Measurements from ENCODE around the gene METTL8. TPM values are rescaled to one million over a fixed set of nuclear protein-coding genes. Genes with fewer than 3 reads are reported as not detected.

METTL8 gene
- total and polyA plus RNA-seq, 2 experiments from 2014 or later: 60.9 to 64.3 TPM

DNA sequence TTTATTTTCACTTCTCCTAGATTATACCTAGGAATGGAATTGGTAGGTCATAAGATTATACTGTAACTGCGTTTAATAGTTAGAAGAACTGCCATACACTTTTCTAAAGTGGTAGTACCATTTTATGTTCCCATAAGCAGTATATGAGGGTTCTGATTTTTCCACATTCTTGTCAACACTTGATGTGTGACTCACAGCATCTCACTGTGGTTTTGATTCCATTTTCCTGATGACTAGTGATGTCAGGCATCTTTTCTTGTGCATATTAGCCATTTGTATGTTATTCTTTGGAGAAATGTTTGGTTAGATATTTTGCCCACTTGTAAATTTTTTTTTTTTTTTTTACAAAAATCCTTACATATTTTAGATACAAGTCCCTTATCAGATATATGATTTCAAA is 2.5 kb upstream of the METTL8 start:
- no peak for TF ChIP-seq CREB1 (CRISPR knock-in tag; IDR thresholded peaks at IDR 0.05; ENCODE audit: low read depth)
- TF ChIP-seq, protein P1, sequence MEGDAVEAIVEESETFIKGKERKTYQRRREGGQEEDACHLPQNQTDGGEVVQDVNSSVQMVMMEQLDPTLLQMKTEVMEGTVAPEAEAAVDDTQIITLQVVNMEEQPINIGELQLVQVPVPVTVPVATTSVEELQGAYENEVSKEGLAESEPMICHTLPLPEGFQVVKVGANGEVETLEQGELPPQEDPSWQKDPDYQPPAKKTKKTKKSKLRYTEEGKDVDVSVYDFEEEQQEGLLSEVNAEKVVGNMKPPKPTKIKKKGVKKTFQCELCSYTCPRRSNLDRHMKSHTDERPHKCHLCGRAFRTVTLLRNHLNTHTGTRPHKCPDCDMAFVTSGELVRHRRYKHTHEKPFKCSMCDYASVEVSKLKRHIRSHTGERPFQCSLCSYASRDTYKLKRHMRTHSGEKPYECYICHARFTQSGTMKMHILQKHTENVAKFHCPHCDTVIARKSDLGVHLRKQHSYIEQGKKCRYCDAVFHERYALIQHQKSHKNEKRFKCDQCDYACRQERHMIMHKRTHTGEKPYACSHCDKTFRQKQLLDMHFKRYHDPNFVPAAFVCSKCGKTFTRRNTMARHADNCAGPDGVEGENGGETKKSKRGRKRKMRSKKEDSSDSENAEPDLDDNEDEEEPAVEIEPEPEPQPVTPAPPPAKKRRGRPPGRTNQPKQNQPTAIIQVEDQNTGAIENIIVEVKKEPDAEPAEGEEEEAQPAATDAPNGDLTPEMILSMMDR (conservative IDR thresholded peaks at IDR 0.05; ENCODE audit: low read depth in 2 of 2): no peak
- TF ChIP-seq, protein P2, sequence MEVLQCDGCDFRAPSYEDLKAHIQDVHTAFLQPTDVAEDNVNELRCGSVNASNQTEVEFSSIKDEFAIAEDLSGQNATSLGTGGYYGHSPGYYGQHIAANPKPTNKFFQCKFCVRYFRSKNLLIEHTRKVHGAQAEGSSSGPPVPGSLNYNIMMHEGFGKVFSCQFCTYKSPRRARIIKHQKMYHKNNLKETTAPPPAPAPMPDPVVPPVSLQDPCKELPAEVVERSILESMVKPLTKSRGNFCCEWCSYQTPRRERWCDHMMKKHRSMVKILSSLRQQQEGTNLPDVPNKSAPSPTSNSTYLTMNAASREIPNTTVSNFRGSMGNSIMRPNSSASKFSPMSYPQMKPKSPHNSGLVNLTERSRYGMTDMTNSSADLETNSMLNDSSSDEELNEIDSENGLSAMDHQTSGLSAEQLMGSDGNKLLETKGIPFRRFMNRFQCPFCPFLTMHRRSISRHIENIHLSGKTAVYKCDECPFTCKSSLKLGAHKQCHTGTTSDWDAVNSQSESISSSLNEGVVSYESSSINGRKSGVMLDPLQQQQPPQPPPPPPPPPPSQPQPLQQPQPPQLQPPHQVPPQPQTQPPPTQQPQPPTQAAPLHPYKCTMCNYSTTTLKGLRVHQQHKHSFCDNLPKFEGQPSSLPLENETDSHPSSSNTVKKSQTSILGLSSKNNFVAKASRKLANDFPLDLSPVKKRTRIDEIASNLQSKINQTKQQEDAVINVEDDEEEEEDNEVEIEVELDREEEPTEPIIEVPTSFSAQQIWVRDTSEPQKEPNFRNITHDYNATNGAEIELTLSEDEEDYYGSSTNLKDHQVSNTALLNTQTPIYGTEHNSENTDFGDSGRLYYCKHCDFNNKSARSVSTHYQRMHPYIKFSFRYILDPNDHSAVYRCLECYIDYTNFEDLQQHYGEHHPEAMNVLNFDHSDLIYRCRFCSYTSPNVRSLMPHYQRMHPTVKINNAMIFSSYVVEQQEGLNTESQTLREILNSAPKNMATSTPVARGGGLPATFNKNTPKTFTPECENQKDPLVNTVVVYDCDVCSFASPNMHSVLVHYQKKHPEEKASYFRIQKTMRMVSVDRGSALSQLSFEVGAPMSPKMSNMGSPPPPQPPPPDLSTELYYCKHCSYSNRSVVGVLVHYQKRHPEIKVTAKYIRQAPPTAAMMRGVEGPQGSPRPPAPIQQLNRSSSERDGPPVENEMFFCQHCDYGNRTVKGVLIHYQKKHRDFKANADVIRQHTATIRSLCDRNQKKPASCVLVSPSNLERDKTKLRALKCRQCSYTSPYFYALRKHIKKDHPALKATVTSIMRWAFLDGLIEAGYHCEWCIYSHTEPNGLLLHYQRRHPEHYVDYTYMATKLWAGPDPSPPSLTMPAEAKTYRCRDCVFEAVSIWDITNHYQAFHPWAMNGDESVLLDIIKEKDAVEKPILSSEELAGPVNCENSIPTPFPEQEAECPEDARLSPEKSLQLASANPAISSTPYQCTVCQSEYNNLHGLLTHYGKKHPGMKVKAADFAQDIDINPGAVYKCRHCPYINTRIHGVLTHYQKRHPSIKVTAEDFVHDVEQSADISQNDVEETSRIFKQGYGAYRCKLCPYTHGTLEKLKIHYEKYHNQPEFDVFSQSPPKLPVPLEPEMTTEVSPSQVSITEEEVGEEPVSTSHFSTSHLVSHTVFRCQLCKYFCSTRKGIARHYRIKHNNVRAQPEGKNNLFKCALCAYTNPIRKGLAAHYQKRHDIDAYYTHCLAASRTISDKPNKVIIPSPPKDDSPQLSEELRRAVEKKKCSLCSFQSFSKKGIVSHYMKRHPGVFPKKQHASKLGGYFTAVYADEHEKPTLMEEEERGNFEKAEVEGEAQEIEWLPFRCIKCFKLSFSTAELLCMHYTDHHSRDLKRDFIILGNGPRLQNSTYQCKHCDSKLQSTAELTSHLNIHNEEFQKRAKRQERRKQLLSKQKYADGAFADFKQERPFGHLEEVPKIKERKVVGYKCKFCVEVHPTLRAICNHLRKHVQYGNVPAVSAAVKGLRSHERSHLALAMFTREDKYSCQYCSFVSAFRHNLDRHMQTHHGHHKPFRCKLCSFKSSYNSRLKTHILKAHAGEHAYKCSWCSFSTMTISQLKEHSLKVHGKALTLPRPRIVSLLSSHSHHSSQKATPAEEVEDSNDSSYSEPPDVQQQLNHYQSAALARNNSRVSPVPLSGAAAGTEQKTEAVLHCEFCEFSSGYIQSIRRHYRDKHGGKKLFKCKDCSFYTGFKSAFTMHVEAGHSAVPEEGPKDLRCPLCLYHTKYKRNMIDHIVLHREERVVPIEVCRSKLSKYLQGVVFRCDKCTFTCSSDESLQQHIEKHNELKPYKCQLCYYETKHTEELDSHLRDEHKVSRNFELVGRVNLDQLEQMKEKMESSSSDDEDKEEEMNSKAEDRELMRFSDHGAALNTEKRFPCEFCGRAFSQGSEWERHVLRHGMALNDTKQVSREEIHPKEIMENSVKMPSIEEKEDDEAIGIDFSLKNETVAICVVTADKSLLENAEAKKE (CRISPR knock-in tag; IDR thresholded peaks at IDR 0.05): no peak
- TF ChIP-seq ZNF114 (CRISPR knock-in tag; IDR thresholded peaks at IDR 0.05): no peak
- TF ChIP-seq NANOG (IDR thresholded peaks at IDR 0.05; ENCODE audit: borderline replicate concordance): no peak
- no peak for TF ChIP-seq JUNB (IDR thresholded peaks at IDR 0.05; ENCODE audit: unreplicated experiment)
- no peak for TF ChIP-seq EZH2phosphoT487 (IDR thresholded peaks at IDR 0.05; ENCODE audit: unreplicated experiment)
- peaks cover 84% of the 10 kb centered on the region for H3K36me3 Mint-ChIP-seq (ENCODE audit: low read depth)
- peaks cover 32% of the 10 kb centered on the region for H3K36me3 ChIP-seq (ENCODE audit: insufficient read depth)
- H3K27me3 Mint-ChIP-seq (ENCODE audit: insufficient read depth, low read depth, poor library complexity): peaks cover 3% of the 10 kb centered on the region
- peaks cover 13% of the 10 kb centered on the region; the same call in 2 of the 3 replicates for H3K9me3 Mint-ChIP-seq
- peaks cover 24% of the 10 kb centered on the region; the same call in 2 of the 3 replicates for H3K4me1 Mint-ChIP-seq
- H2AFZ ChIP-seq: no peak overlapping the region
- DNase-seq (ENCODE audit: low spot score): no peak
- no peak overlapping the region for H3K27ac Mint-ChIP-seq
- ATAC-seq: no peak
- peaks cover 18% of the 10 kb centered on the region for H3K4me1 ChIP-seq (ENCODE audit: insufficient read depth)
- peaks cover 74% of the 10 kb centered on the region for H3K79me2 ChIP-seq (replicated peaks; ENCODE audit: insufficient read depth)
- no peak overlapping the region for H3K4me3 ChIP-seq
- H3K4me2 ChIP-seq: no peak overlapping the region
- H3K4me3 Mint-ChIP-seq: no peak overlapping the region
- H3K27me3 ChIP-seq (ENCODE audit: insufficient read depth): no peaks in the 10 kb centered on the region
- no peaks in the 10 kb centered on the region for H4K20me1 ChIP-seq (replicated peaks; ENCODE audit: insufficient read depth)
- no peak overlapping the region for H3K27ac ChIP-seq (ENCODE audit: low read depth)
- H3F3A ChIP-seq (replicated peaks; ENCODE audit: low read depth): peaks cover 7% of the 10 kb centered on the region
- H3K9me2 ChIP-seq (ENCODE audit: insufficient read depth): no peaks in the 10 kb centered on the region
